ENCODE measurements around the gene ANAPC7.
A peak's percentile ranks its signal among the peaks of the same experiment; 100 is the strongest.
"Not testable (repeated sequence)": the region's sequence is repeated elsewhere in the genome, so short reads cannot be mapped to it uniquely, and the experiment has no call there.

Gene ANAPC7

DNA sequence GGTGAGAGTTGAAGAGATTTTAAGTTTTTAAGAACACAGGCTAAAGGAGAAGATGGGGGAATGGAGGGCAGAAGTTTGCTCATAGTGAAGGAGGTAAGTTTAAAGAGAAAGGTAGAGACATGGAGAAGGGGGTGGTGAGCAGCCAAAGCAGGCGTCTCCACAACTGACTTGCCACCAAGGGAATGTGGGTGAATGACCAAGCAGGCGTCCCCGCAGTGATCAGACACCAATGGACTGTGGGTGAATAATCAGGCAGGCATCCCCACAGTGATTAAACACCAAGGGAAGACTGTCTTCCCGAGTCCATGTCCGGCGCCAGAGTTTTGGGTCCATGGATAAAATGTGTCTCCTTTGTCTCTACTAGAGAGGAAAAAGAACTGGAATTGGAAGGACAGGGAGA, 6.6 kb upstream of the ANAPC7 start:
- H3K4me1 ChIP-seq; H3K27me3 ChIP-seq (ENCODE audit: low read depth); DNase-seq (ENCODE audit: low spot score in 2 of 2); H3K4me3 ChIP-seq; in situ Hi-C loops (cut with MboI; ENCODE audit: low sequenced_read_pairs); H3K9me3 ChIP-seq; H3K36me3 ChIP-seq (replicated peaks): not testable (repeated sequence)

DNA sequence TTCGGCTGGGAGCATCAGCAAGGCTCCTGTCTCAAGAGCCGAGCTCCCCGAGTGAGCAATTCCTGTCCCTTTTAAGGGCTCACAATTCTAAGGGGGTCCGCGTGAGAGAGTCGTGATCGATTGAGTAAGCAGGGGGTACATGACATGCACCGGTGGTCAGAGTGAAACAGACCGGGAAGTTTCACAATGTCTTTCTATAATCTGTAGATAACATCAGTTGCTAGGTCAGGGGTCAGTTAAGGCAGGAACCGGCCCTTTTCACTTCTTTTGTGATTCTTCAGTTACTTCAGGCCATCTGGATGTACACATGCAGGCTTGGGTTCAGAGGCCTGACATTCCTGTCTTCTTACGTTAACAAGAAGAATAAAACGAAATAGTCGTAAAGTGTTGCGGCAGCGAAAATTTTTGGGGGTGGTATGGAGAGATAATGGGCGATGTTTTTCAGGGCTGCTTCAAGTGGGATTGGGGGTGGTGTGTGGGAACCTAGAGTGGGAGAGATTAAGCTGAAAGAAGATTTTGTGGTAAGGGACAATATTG, 1.7 kb upstream of the ANAPC7 start:
- H3K27me3 ChIP-seq (ENCODE audit: low read depth); H3K4me3 ChIP-seq; DNase-seq (ENCODE audit: low spot score in 2 of 2); H3K9me3 ChIP-seq; in situ Hi-C loops (cut with MboI; ENCODE audit: low sequenced_read_pairs): not testable (repeated sequence)
- H3K4me1 ChIP-seq, result peaks cover 17% of the 10 kb centered on the region
- H3K36me3 ChIP-seq (replicated peaks), result peaks cover 18% of the 10 kb centered on the region

DNA sequence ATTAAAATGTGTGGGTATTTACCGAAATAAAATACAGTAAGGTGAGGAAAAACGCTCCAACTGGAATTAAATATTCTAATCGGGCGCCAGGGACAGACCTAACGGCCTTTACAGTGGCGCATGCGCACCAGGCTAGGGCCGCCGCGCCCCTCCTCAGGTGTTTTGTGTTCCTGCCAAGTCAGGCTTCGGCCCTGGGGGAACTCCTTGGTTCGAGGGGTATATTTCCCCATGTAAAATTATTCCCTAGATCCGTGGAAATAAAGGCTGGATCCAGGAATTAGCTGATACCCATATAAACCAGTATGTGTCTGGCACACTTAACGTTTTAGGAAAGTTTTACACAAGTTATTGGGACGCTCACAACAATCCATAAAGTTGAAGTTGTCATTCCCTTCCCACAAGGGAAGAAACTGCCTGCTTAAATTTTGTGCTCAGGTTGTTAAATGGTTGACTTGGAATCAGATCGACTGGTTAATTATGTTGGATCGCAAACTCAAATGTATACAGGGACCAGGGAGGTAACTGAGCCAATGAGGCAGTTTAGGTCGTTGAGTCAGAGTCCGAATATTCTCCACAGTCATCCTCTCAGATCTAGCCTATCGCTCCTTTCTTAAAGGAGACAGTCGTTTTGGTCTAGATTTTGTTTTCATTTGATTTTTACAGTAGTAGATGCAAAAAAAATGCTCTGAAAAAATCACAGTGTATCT, 621 bp upstream of the ANAPC7 start:
- no peaks in the 10 kb centered on the region for H3K9me3 ChIP-seq
- peak overlapping the region; percentile 89 for H3K4me3 ChIP-seq
- no peaks in the 10 kb centered on the region for H3K27me3 ChIP-seq (ENCODE audit: low read depth)
- peaks cover 21% of the 10 kb centered on the region for H3K36me3 ChIP-seq (replicated peaks)
- H3K4me1 ChIP-seq, result peaks cover 17% of the 10 kb centered on the region
- in situ Hi-C loops (cut with MboI; ENCODE audit: low sequenced_read_pairs), result no loop called here
- DNase-seq (ENCODE audit: low spot score in 2 of 2), result peak; percentile 59 to 86

DNA sequence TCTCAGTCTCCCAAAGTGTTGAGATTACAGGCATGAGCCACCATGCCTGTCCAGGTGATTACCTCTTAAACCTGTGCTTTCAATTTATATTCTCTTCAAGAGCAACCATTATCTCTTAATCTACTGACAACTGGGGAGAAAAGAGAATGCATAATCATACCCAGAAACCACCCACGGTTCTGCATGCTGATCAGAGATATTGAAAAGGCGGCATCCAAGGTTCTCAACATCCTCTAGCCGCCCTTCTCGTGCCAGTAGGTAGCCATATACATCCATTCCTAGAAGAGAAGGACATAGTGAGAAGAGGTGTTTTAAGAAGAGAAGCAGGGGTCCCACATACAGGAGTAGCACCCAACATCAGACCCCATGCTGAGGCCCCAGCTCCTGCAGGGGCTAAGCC, 20.8 kb downstream of the ANAPC7 start:
- peaks cover 90% of the 10 kb centered on the region for H3K36me3 ChIP-seq (replicated peaks)
- DNase-seq (ENCODE audit: low spot score in 2 of 2), result no peak
- no peaks in the 10 kb centered on the region for H3K27me3 ChIP-seq (ENCODE audit: low read depth)
- H3K9me3 ChIP-seq, result no peaks in the 10 kb centered on the region
- in situ Hi-C loops (cut with MboI; ENCODE audit: low sequenced_read_pairs), result no loop called here
- no peaks in the 10 kb centered on the region; the same call in 1 of the 2 replicates for H3K4me1 ChIP-seq
- H3K4me3 ChIP-seq, result no peak overlapping the region

DNA sequence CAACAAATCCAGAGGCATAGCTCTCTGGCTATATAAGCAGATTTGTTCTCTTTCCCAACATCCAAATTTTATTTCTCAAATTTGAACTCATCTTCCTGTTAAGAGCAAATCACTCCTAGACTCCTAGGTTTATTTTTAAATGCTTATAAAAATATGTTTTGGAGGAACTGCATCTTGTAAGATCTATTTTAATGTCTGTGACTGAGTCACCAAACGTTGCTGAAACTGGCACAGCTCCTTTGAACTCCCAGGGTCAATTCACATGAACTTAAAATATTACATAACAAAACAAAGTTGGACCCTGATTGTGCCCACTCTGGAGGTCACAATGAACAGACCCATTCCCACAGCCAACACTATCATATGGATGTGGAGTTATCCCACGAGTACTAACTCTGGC, 23.9 kb downstream of the ANAPC7 start:
- Histone ChIP-seq H3K27me3 (ENCODE audit: low read depth) (no peaks in the 10 kb centered on the region), H3K4me3 (no peak overlapping the region), H3K9me3 (no peaks in the 10 kb centered on the region), H3K36me3 (replicated peaks) (peaks cover 86% of the 10 kb centered on the region), H3K4me1 (no peaks in the 10 kb centered on the region)
- DNase-seq (ENCODE audit: low spot score in 2 of 2), result no peak
- in situ Hi-C loops (cut with MboI; ENCODE audit: low sequenced_read_pairs), result no loop called here

DNA sequence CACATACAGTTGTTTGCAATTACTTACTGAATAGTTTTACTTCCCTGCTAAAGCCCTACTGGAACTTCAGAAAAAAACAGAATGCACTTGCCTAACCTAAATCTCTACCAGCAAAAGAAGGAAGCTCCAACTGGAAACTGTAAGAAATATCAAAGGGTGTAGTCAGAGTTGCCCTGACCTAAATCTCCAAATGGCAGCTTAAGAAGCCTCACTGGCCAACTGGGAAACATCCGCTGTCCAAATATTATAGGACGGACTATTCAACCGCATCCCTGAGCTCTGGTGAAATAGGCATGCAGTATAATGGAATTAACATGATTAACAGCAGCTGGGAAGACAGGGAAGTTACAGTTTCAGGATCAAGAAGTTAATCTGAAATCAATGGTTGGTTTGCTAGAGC, 24.3 kb downstream of the ANAPC7 start:
- peaks cover 88% of the 10 kb centered on the region for H3K36me3 ChIP-seq (replicated peaks)
- no peaks in the 10 kb centered on the region for H3K27me3 ChIP-seq (ENCODE audit: low read depth)
- no peaks in the 10 kb centered on the region for H3K4me1 ChIP-seq
- H3K9me3 ChIP-seq, result no peaks in the 10 kb centered on the region
- no peak for DNase-seq (ENCODE audit: low spot score in 2 of 2)
- in situ Hi-C loops (cut with MboI; ENCODE audit: low sequenced_read_pairs), result no loop called here
- H3K4me3 ChIP-seq, result no peak overlapping the region

DNA sequence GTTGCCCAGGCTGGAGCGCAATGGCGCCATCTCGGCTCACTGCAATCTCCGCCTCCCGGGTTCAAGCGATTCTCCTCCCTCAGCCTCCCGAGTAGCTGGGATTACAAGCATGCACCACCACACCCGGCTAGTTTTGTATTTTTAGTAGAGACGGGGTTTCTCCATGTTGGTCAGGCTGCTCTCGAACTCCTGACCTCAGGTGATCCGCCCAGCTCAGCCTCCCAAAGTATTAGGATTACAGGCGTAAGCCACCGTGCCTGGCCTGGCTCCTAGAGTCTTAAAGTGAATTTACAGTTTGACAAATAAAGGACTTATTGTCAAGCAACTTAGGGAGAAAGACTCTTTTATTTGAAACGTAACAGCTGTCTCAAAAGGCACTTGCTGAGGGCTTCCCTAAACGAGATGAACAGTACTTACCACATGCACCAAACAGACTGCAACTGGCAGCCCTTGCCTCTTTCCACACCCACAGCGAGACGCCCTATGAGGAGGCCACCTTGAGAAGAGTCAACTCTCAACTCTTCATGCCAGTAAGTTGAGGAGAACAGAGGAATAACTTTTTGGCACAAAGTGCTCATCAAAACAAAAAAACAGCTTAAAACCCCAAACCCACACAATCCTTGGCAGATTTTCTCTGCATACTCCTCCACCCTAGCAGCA, 25.2 kb downstream of the ANAPC7 start:
- in situ Hi-C loops (cut with MboI; ENCODE audit: low sequenced_read_pairs), result not testable (repeated sequence)

DNA sequence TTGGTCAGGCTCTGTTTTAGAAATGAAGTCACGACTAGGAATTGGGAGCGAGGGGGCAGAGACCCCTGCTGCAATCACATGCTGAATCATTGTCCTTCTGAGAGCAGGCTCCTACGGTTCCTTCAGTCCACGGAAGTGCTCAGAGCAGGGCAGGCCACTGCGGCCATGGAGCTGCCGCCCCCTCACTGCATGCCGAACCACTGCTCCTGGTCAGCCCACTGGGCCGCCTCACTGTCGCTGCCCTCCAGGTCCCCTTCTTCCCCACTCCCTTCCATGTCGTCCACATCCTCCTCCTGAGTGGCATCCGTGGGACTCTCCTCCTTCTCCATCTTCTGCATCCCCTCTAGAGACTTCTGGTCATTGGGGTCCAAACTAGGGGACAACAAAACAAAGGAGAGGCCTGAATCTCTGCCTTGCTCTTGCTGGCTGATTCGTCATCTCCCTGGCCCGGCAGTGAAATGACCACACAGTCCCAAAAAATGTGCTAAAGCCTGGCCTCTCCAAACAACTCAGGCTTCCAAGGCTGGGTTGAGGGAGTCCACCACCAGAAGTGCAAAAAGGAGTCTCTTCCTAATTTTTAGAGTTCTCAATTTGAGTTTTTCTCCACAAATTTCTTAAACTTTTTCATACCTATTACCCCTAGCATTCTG, 29.4 kb downstream of the ANAPC7 start:
- in situ Hi-C loops (cut with MboI; ENCODE audit: low sequenced_read_pairs), result no loop called here
- no peak for DNase-seq (ENCODE audit: low spot score in 2 of 2)
- Histone ChIP-seq H3K4me1 (no peaks in the 10 kb centered on the region), H3K4me3 (no peak overlapping the region), H3K27me3 (ENCODE audit: low read depth) (no peaks in the 10 kb centered on the region), H3K36me3 (replicated peaks) (peaks cover 82% of the 10 kb centered on the region), H3K9me3 (no peaks in the 10 kb centered on the region)

More for the DNA sequence above, 25.2 kb downstream of the ANAPC7 start:
- peaks cover 91% of the 10 kb centered on the region for H3K36me3 ChIP-seq (replicated peaks)
- not testable (repeated sequence) for H3K4me1 ChIP-seq; DNase-seq (ENCODE audit: low spot score in 2 of 2); H3K4me3 ChIP-seq; H3K9me3 ChIP-seq; H3K27me3 ChIP-seq (ENCODE audit: low read depth)

DNA sequence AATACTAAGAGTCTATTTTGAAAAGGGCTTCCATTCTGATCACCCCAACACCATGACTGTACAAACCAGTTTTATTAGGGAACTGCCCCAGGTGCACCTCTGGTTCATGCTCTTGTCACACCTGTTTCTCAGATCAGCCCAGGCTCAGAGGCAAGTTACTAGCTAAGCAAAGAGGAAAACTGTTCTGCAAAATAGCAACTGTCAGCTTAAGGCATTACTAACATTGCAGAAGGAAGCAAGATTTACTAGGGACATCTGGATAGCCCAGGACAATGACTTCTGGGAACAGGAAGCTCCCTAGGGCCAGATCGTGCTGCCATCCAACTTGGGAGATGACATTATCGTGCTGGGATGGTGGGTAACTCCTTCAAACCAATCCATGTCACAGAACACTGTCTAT, 30.1 kb downstream of the ANAPC7 start:
- in situ Hi-C loops (cut with MboI; ENCODE audit: low sequenced_read_pairs), result no loop called here
- DNase-seq (ENCODE audit: low spot score in 2 of 2), result no peak
- no peaks in the 10 kb centered on the region for H3K27me3 ChIP-seq (ENCODE audit: low read depth)
- no peaks in the 10 kb centered on the region for H3K9me3 ChIP-seq
- H3K4me1 ChIP-seq, result no peaks in the 10 kb centered on the region
- H3K4me3 ChIP-seq, result no peak overlapping the region
- H3K36me3 ChIP-seq (replicated peaks), result peaks cover 75% of the 10 kb centered on the region

DNA sequence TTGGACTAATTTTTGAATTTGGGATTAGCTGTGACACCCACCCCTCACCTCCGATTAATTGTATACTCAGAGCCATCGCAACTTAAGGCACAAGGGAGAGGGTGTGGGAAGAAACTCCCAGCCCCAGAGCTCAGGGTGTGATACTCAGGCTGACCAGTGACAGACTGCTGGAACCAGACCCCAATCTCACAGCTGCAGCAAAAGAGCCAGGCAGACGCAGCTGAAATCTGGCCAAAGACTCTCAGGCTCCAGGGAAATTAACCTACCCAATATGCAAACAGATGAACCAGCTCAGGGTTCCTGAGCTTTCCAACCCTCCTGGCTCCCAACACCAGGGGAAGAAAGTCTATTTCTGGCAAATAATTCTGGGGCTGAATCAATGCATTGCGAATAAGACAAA, 30.5 kb downstream of the ANAPC7 start:
- in situ Hi-C loops (cut with MboI; ENCODE audit: low sequenced_read_pairs), result no loop called here
- Histone ChIP-seq H3K36me3 (replicated peaks) (peaks cover 71% of the 10 kb centered on the region), H3K4me3 (no peak overlapping the region), H3K27me3 (ENCODE audit: low read depth) (no peaks in the 10 kb centered on the region), H3K4me1 (no peaks in the 10 kb centered on the region), H3K9me3 (no peaks in the 10 kb centered on the region)
- no peak for DNase-seq (ENCODE audit: low spot score in 2 of 2)

DNA sequence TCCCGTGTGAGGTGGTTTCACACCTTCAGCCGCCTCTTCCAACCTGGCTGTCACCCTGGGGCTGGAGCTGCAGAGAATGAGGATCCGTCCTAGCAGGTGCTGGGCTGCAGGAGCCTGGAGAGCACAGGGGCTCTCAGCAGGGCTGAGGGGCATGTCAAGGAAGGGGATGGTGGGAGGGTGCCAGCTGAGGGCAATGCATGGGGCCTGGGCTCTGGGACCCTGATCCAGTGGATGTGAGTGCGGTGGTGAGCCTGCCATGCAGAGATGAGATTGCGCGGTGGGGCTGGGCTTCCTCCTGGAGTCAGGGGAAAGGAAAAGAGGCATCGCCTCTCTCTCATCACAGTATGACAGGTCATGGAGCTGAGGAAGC, 31.5 kb downstream of the ANAPC7 start:
- no peak overlapping the region for H3K4me3 ChIP-seq
- in situ Hi-C loops (cut with MboI; ENCODE audit: low sequenced_read_pairs), result no loop called here
- no peaks in the 10 kb centered on the region for H3K9me3 ChIP-seq
- no peak for DNase-seq (ENCODE audit: low spot score in 2 of 2)
- H3K27me3 ChIP-seq (ENCODE audit: low read depth), result no peaks in the 10 kb centered on the region
- H3K36me3 ChIP-seq (replicated peaks), result peaks cover 62% of the 10 kb centered on the region
- no peaks in the 10 kb centered on the region for H3K4me1 ChIP-seq

DNA sequence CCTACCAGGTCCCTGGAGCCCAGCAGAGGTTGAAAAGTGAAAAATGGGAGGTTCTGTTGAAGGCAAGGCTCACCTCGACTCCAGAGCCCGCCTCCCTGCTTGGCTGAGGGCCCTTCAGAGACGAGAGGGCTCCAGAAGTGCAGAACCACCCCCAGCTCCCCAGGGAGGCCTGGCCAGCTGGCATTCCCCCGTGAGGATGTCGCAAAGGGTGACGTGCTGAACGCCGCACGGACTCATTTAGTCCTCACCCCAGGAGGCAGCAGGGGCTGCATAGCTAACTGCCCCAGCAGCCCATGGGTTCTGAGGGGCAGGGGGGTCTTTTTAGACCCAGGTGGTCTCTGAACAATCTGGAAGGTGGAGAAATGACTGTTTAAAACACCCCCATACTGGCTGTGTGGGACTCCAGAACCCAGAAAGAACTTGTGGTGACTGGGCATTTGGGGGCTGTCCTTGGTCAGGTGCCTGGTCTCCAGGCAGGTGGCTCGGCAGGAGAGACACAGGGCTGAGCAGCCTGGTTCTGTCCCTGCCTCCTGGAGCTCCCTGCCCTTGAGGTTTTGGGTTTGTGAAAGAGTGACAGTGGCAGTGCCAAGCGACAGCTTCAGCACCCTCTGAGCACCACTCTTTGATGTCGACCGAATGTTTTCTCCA, 32.0 kb downstream of the ANAPC7 start:
- Histone ChIP-seq H3K27me3 (ENCODE audit: low read depth) (no peaks in the 10 kb centered on the region), H3K36me3 (replicated peaks) (peaks cover 61% of the 10 kb centered on the region), H3K4me3 (no peak overlapping the region), H3K4me1 (no peaks in the 10 kb centered on the region), H3K9me3 (no peaks in the 10 kb centered on the region)
- DNase-seq (ENCODE audit: low spot score in 2 of 2), result no peak
- in situ Hi-C loops (cut with MboI; ENCODE audit: low sequenced_read_pairs), result no loop called here

DNA sequence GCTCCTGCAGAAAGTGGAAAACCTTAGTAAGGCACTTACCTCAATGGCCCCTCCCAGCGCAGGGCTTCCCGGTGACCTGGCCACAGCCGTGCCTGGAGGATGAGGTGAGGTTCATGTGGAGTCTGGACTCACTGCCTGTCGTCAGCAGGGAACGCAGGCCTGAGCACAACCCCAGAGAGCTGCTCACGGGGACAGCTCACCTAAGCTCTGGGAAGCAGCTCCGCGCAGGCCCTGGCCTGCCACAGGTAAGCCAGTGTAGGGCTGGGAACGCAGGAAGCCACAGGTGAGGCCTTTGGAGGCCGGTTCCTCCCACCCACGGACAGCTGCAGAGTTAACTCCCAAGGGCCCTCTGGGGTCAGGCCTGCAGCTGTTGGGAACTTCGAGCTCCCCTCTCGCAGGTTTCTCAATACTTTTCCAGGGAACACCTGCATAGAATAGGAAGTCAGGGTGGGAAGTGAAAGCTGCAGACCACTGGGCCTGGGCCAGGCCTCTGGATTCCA, 32.7 kb downstream of the ANAPC7 start:
- no peak for DNase-seq (ENCODE audit: low spot score in 2 of 2)
- Histone ChIP-seq H3K27me3 (ENCODE audit: low read depth) (no peaks in the 10 kb centered on the region), H3K9me3 (no peaks in the 10 kb centered on the region), H3K4me3 (no peak overlapping the region), H3K36me3 (replicated peaks) (peaks cover 56% of the 10 kb centered on the region), H3K4me1 (no peaks in the 10 kb centered on the region)
- in situ Hi-C loops (cut with MboI; ENCODE audit: low sequenced_read_pairs), result no loop called here

DNA sequence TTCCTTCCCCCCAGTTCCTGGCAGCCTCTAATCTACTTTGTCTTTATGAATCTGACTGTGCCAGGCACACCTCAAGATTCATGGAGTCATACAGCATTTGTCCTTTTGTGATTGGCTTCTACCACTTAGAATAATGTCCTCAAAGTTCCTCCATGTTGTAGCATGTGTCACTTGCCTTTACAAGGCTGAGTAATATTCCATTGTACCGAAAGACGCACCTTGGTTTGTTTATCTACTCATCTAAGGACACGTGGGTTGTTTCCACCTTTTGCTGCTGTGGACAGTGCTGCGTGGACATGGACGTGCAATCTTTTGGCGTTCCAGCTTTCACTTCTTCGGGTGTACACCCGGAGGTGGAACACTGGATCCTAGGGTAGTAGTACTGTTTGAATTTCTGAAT, 33.5 kb downstream of the ANAPC7 start:
- in situ Hi-C loops (cut with MboI; ENCODE audit: low sequenced_read_pairs), result no loop called here
- DNase-seq (ENCODE audit: low spot score in 2 of 2), result no peak
- peaks cover 48% of the 10 kb centered on the region for H3K36me3 ChIP-seq (replicated peaks)
- no peaks in the 10 kb centered on the region for H3K4me1 ChIP-seq
- H3K9me3 ChIP-seq, result no peaks in the 10 kb centered on the region
- no peaks in the 10 kb centered on the region for H3K27me3 ChIP-seq (ENCODE audit: low read depth)
- H3K4me3 ChIP-seq, result no peak overlapping the region
